Pancreas (tissue), 10 donors: ENCODE measurements around the gene SPTSSA. TPM values are rescaled to one million over a fixed set of nuclear protein-coding genes. Genes with fewer than 3 reads are reported as not detected.

Experiments
- ATAC-seq, 4 donors: fragments of 200-7000 bp; cut with Tn5 transposase; one replicate each; pipeline versions ENCODE4 v1.8.0 to v1.9.1; 2020; ENCODE audit warnings: mild to moderate bottlenecking in 4 of 4, moderate library complexity in 4 of 4
- DNase-seq, 6 donors: peaks; one replicate each; pipeline ENCODE4 v3.0.0-alpha.2; 2020
- FAIRE-seq: peaks from 2 replicates; lab custom pipeline; 2012; peaks lifted over from hg19 to GRCh38; lab: Jason Lieb, UNC
- H3K27ac ChIP-seq, 4 donors: fragments of 200-600 bp; sonication (generic); 1 replicate in 3 of 4; 2 replicates in 1 of 4; pipeline versions ENCODE4 v1.5.0 to v1.8.0; 2020
- H3K27me3 ChIP-seq, 4 donors: fragments of 200-600 bp; one replicate each; pipeline ENCODE4 v1.8.0; 2021
- H3K36me3 ChIP-seq, 3 donors: fragments of 200-600 bp; sonication (generic) in 1 of 3; one replicate each; pipeline versions ENCODE4 v1.5.0 to v1.8.0; 2020 to 2021
- H3K4me1 ChIP-seq, 3 donors: fragments of 200-600 bp; one replicate each; pipeline ENCODE4 v1.8.0; 2021
- H3K4me3 ChIP-seq, 4 donors: fragments of 200-600 bp; sonication (generic) in 2 of 4; one replicate each; pipeline versions ENCODE4 v1.5.0 to v1.8.0; 2020 to 2021
- H3K9me3 ChIP-seq, 4 donors: fragments of 200-600 bp; one replicate each; pipeline ENCODE4 v1.8.0; 2021
- CTCF ChIP-seq, 4 donors: fragments of 200-600 bp; sonication (generic) in 3 of 4; IDR thresholded peaks; one replicate each; pipeline versions ENCODE4 v1.5.0 to v1.8.0; 2021; ENCODE audit warnings: antibody characterized with exemption in 4 of 4
- WGBS, 2 donors: extraction: QIAGEN DNeasy Blood & Tissue Kit; methylation state at CpG; one replicate each; pipeline ENCODE4 v1.1.7; 2013; 5-methylcytosine and 5-hydroxymethylcytosine counted together
- intact Hi-C, 3 donors: fragments of 100-400 bp; cut with DNase I; formaldehyde crosslinking; loops; one replicate each; pipeline versions ENCODE4 v1.11.1 to v1.14.2; 2022
- polyA plus RNA-seq, 2 donors: library from polyadenylated mRNA; stranded (reverse); fragments of 200-250 nt; gene quantifications; one replicate each; pipeline ENCODE4 v1.2.3, GENCODE V29; 2013
- total RNA-seq, 6 donors: library from RNA; stranded (reverse); fragmentation: NEBNext Ultra II Directional in 4 of 6; extraction: Animal tissue kit (Norgen Biotek cat#: 25700) in 4 of 6; gene quantifications; one replicate each; pipeline versions ENCODE4 v1.2.1 to v1.2.4, GENCODE V29; 2021 to 2023
- donor health status: healthy with polysubstance abuse.
- donor health status: DM: no; HTN: no; CAD: no; lungs with moderate emphysema.
- donor health status: DM: no; HTN: no; CAD: no.
- donor health status: control.
- donor health status: control.
- donor health status: Bipolar disorder and iron deficiency.
- donor health status: DM: yes; HTN: yes; CAD: no.
- donor health status: DM: no; HTN: no; CAD: no.
- donor health status: DM: no; HTN: no; CAD: no.
- donor health status: DM: yes; HTN: yes; CAD: no.

The SPTSSA gene
- total and polyA plus RNA-seq, 8 donors = 3.4 to 16.3 (median 8.7) TPM

- no peaks in the 10 kb centered on the region for H3K4me1 ChIP-seq
- ATAC-seq (no peak), FAIRE-seq (no peak), DNase-seq (no peak)
- no peak for TF ChIP-seq CTCF (IDR thresholded peaks at IDR 0.05)
- H3K27me3 ChIP-seq = no peaks in the 10 kb centered on the region
- no peaks in the 10 kb centered on the region for H3K36me3 ChIP-seq
- WGBS, 2 donors = 80 to 100% methylated on average over 2 to 5 of the region's 6 CpGs
- no peak overlapping the region for H3K4me3 ChIP-seq
- H3K9me3 ChIP-seq = no peaks in the 10 kb centered on the region
- intact Hi-C loops = no loop called here
- no peak overlapping the region for H3K27ac ChIP-seq
Measured at GRCh38 chr14:34475163-34475562, 13.1 kb upstream of the SPTSSA start.

GRCh38 chr14:34474187-34474679 is 12.2 kb upstream of the SPTSSA start:
- Histone ChIP-seq H3K36me3 (no peaks in the 10 kb centered on the region), H3K4me3 (no peak overlapping the region), H3K27ac (no peak overlapping the region), H3K27me3 (no peaks in the 10 kb centered on the region), H3K9me3 (no peaks in the 10 kb centered on the region), H3K4me1 (no peaks in the 10 kb centered on the region)
- DNase-seq = no peak
- no peak for ATAC-seq
- WGBS, 2 donors = 76 to 80% methylated on average over 2 of the region's 2 CpGs
- intact Hi-C loops = no loop called here
- no peak for FAIRE-seq
- no peak for TF ChIP-seq CTCF (IDR thresholded peaks at IDR 0.05)

GRCh38 chr14:34472706-34473279 is 10.8 kb upstream of the SPTSSA start:
- no peaks in the 10 kb centered on the region for H3K27me3 ChIP-seq
- FAIRE-seq = no peak
- no peak for DNase-seq
- no peaks in the 10 kb centered on the region for H3K9me3 ChIP-seq
- ATAC-seq = no peak
- TF ChIP-seq CTCF (IDR thresholded peaks at IDR 0.05) = no peak
- H3K36me3 ChIP-seq = no peaks in the 10 kb centered on the region
- intact Hi-C loops = no loop called here
- no peaks in the 10 kb centered on the region for H3K4me1 ChIP-seq
- no peak overlapping the region for H3K4me3 ChIP-seq
- no peak overlapping the region for H3K27ac ChIP-seq
- 68 to 85% methylated on average over 6 of the region's 6 CpGs for WGBS, 2 donors

- ATAC-seq (no peak), FAIRE-seq (no peak), DNase-seq (no peak)
- Histone ChIP-seq H3K4me3 (no peak overlapping the region), H3K36me3 (no peaks in the 10 kb centered on the region), H3K27me3 (no peaks in the 10 kb centered on the region), H3K27ac (no peak overlapping the region), H3K4me1 (no peaks in the 10 kb centered on the region), H3K9me3 (no peaks in the 10 kb centered on the region)
- intact Hi-C loops = no loop called here
- no peak for TF ChIP-seq CTCF (IDR thresholded peaks at IDR 0.05)
Measured at GRCh38 chr14:34470319-34470718, 8.3 kb upstream of the SPTSSA start.

- no peak for FAIRE-seq
- Histone ChIP-seq H3K9me3 (no peaks in the 10 kb centered on the region), H3K4me3 (no peak overlapping the region), H3K36me3 (no peaks in the 10 kb centered on the region), H3K4me1 (no peaks in the 10 kb centered on the region), H3K27me3 (no peaks in the 10 kb centered on the region), H3K27ac (no peak overlapping the region)
- intact Hi-C loops = no loop called here
- TF ChIP-seq CTCF (IDR thresholded peaks at IDR 0.05) = no peak
- DNase-seq = no peak
- WGBS, 2 donors = 94 to 100% methylated on average over 2 of the region's 2 CpGs
- ATAC-seq = no peak
Measured at GRCh38 chr14:34466691-34467090, 4.7 kb upstream of the SPTSSA start.
